Activated CD4-positive, alpha-beta T cell treated with anti-CD3 and anti-CD28 coated beads, Interleukin-10, Interleukin-2, amounts not matched to agents 100 ng/mL and 50 ng/mL, durations not matched to agents 16 hours and 8 hours (primary cell): ENCODE data around the gene SLIT3.

Experiments
- DNase-seq: peaks from one replicate; pipeline ENCODE4 v3.0.0-alpha.2; 2020

SLIT3 gene

GRCh38 chr5:168714046-168714445 is 586.9 kb downstream of the SLIT3 start:
- DNase-seq, result peak; percentile 21

- DNase-seq, result no peak
Observed at GRCh38 chr5:168713051-168713450, 587.9 kb downstream of the SLIT3 start.

- DNase-seq, result peak; percentile 13
Observed at GRCh38 chr5:168712280-168712924, 588.5 kb downstream of the SLIT3 start.

GRCh38 chr5:168710706-168711105 is 590.2 kb downstream of the SLIT3 start:
- no peak for DNase-seq

GRCh38 chr5:168707716-168708695 is 592.9 kb downstream of the SLIT3 start:
- no peak for DNase-seq

- DNase-seq, result peak; percentile 53
Observed at GRCh38 chr5:168706655-168707069, 594.3 kb downstream of the SLIT3 start.

- no peak for DNase-seq
Observed at GRCh38 chr5:168705321-168705720, 595.6 kb downstream of the SLIT3 start.

GRCh38 chr5:168702511-168702910 is 598.4 kb downstream of the SLIT3 start:
- no peak for DNase-seq

GRCh38 chr5:168701641-168702040 is 599.3 kb downstream of the SLIT3 start:
- DNase-seq, result no peak

GRCh38 chr5:168699002-168699401 is 601.9 kb downstream of the SLIT3 start:
- no peak for DNase-seq

- no peak for DNase-seq
Observed at GRCh38 chr5:168697034-168697720, 603.8 kb downstream of the SLIT3 start.

- DNase-seq, result no peak
Observed at GRCh38 chr5:168696611-168697010, 604.3 kb downstream of the SLIT3 start.

- no peak for DNase-seq
Observed at GRCh38 chr5:168695301-168695835, 605.6 kb downstream of the SLIT3 start.

GRCh38 chr5:168694289-168694688 is 606.6 kb downstream of the SLIT3 start:
- DNase-seq, result no peak

- no peak for DNase-seq
Observed at GRCh38 chr5:168693883-168694282, 607.1 kb downstream of the SLIT3 start.

GRCh38 chr5:168693297-168693696 is 607.6 kb downstream of the SLIT3 start:
- DNase-seq, result no peak

- no peak for DNase-seq
Observed at GRCh38 chr5:168691891-168692290, 609.0 kb downstream of the SLIT3 start.

GRCh38 chr5:168689260-168689659 is 611.7 kb downstream of the SLIT3 start:
- DNase-seq, result no peak

- DNase-seq, result no peak
Observed at GRCh38 chr5:168686837-168687236, 614.1 kb downstream of the SLIT3 start.

GRCh38 chr5:168685566-168685965 is 615.4 kb downstream of the SLIT3 start:
- no peak for DNase-seq

GRCh38 chr5:168683927-168684295 is 617.0 kb downstream of the SLIT3 start:
- no peak for DNase-seq

- peak; percentile 49 for DNase-seq
Observed at GRCh38 chr5:168683247-168683926, 617.6 kb downstream of the SLIT3 start.
